OCI-LY7 (cell line): ENCODE measurements around the gene SMARCC1. TPM values are rescaled to one million over a fixed set of nuclear protein-coding genes. Genes with fewer than 3 reads are reported as not detected.
A peak's percentile ranks its signal among the peaks of the same experiment; 100 is the strongest.

Experiments
- BruUV-seq: library from RNA; stranded (reverse); fragments of 400-500 nt; replicated peaks from 2 replicates; lab custom pipeline; 2021; lab: Mats Ljungman, UMichigan
- CTCF ChIA-PET: fragments of 300-600 bp; sonication (Branson Sonifier 250); formaldehyde crosslinking; loops from one replicate; lab custom pipeline; 2022; ENCODE audit warnings: antibody characterized with exemption; ENCODE audit not compliant: unreplicated experiment; lab: Charles Lee
- POLR2A ChIA-PET: fragments of 300-600 bp; sonication (Branson Sonifier 250); formaldehyde crosslinking; loops from one replicate; lab custom pipeline; 2022; ENCODE audit warnings: antibody characterized with exemption; lab: Charles Lee
- DNase-seq: peaks from one replicate; pipeline ENCODE4 v3.0.0-alpha.2; 2015; ENCODE audit warnings: low spot score
- H2AFZ ChIP-seq: fragments of 200-600 bp; sonication (generic), shearing (Covaris generic); 2 replicates; pipeline ENCODE4 v1.6.1; 2014; ENCODE audit warnings: mild to moderate bottlenecking, antibody characterized with exemption, low read length, moderate library complexity
- H3K27ac ChIP-seq: fragments of 200-600 bp; sonication (generic); 2 replicates; pipeline ENCODE4 v1.5.1; 2014; ENCODE audit warnings: mixed run types, low read depth, mild to moderate bottlenecking, moderate library complexity, low read length, inconsistent platforms; ENCODE audit not compliant: poor library complexity, severe bottlenecking
- H3K36me3 ChIP-seq: fragments of 200-600 bp; sonication (generic); 2 replicates; pipeline ENCODE4 v1.6.1; 2014; ENCODE audit warnings: mild to moderate bottlenecking, antibody characterized with exemption, low read length, moderate library complexity, mixed read lengths; ENCODE audit not compliant: insufficient read depth
- H3K4me1 ChIP-seq: fragments of 200-600 bp; sonication (generic); 2 replicates; pipeline ENCODE4 v1.5.1; 2014; ENCODE audit warnings: mild to moderate bottlenecking, low read length; ENCODE audit not compliant: insufficient read depth, poor library complexity, severe bottlenecking
- H3K4me2 ChIP-seq: fragments of 200-600 bp; sonication (generic); 2 replicates; pipeline ENCODE4 v1.6.1; 2014; ENCODE audit warnings: mild to moderate bottlenecking, low read length
- H3K4me3 ChIP-seq: fragments of 200-600 bp; sonication (generic); 2 replicates; pipeline ENCODE4 v1.5.1; 2014; ENCODE audit warnings: mild to moderate bottlenecking, low read depth, low read length; ENCODE audit not compliant: poor library complexity, severe bottlenecking
- H3K79me2 ChIP-seq: fragments of 200-600 bp; sonication (generic); 2 replicates; pipeline ENCODE4 v1.6.1; 2016; ENCODE audit warnings: low read depth, mild to moderate bottlenecking, low read length, moderate library complexity, mixed read lengths; ENCODE audit not compliant: insufficient read depth
- H3K9me2 ChIP-seq: fragments of 200-600 bp; sonication (generic); 2 replicates; pipeline ENCODE4 v1.6.1; 2016; ENCODE audit warnings: mild to moderate bottlenecking, low read length, mixed read lengths; ENCODE audit not compliant: insufficient read depth
- H3K9me3 ChIP-seq: fragments of 200-600 bp; sonication (generic); 2 replicates; pipeline ENCODE4 v1.6.1; 2014; ENCODE audit warnings: mild to moderate bottlenecking, mixed run types, low read length, mixed read lengths
- H4K20me1 ChIP-seq: fragments of 200-600 bp; sonication (generic); 2 replicates; pipeline ENCODE4 v1.6.1; 2014; ENCODE audit warnings: mild to moderate bottlenecking, antibody characterized with exemption, low read length, moderate library complexity, mixed read lengths; ENCODE audit not compliant: insufficient read depth
- EZH2phosphoT487 ChIP-seq: fragments of 200-600 bp; sonication (generic); IDR thresholded peaks from 2 replicates; pipeline ENCODE4 v1.6.1; 2018; ENCODE audit warnings: low read depth, borderline replicate concordance, mild to moderate bottlenecking, mixed run types, antibody characterized with exemption, low read length, moderate library complexity, mixed read lengths
- intact Hi-C: fragments of 100-400 bp; cut with micrococcal nuclease; formaldehyde crosslinking; loops from one replicate; pipeline ENCODE4 v1.10.0; 2022; ENCODE audit not compliant: unreplicated experiment
- total RNA-seq, 2 experiments: library from RNA; depleted of rRNA in 1 of 2; stranded (reverse); fragments of >200 nt in 1 of 2; shearing (Covaris generic) in 1 of 2; gene quantifications; 2 replicates each; pipeline ENCODE4 v1.2.3, GENCODE V29; 2014 to 2022
- TF ChIP-seq, protein P1 (sequence below): fragments of 200-600 bp; sonication (generic); conservative IDR thresholded peaks from 2 replicates; pipeline ENCODE4 v1.5.1; 2014; ENCODE audit warnings: mild to moderate bottlenecking, antibody characterized with exemption, low read length, moderate library complexity, mixed read lengths

The SMARCC1 gene
- total RNA-seq, 2 experiments from 2014 or later = 83.2 to 176 TPM

DNA sequence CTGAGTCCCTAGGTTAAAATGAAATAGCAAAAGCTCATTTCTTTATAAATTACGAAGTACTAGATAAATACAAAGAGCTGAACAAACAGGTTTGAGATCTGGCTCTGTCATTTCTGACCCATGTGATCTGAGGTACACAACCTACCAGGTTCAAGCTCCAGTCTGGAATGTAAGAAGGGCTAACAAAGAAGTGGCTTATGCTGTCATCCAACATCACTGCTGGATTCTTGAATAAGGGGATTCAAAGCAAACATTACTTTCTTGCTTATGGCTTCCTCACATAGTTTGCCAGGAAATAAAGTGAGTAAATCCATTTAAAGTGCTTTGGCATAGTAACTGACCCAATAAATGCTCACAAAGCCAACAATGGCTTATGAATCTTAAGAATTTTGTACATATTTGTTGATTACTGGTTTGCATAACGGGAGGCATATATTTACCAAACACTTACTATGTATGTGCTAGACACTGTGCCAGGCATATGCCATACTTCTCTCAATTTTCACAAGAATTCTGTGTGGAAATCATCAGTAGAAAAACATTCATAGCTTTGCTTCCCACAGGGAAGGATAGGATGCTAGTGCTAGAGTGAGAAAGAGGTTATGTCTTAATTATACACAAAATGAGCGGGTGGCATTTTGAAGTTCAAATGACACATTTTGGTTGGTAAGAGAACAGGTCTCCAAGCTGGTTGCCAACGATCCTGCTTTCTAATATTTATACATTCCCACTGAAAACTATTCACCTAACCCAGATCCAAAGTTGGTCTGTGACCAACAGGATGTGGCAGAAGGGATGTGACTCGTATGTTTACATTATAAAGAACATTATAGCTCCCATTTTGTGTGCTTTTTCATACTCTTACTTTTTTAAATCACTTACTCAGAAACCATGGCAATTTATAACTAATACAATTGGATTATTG lies 164.3 kb downstream of the SMARCC1 start:
- Histone ChIP-seq H2AFZ (no peak overlapping the region), H3K4me2 (no peak overlapping the region), H3K4me3 (no peak overlapping the region), H3K27ac (no peak overlapping the region), H3K4me1 (peaks cover 11% of the 10 kb centered on the region), H4K20me1 (no peaks in the 10 kb centered on the region), H3K36me3 (peaks cover 96% of the 10 kb centered on the region), H3K9me3 (no peaks in the 10 kb centered on the region), H3K9me2 (no peaks in the 10 kb centered on the region), H3K79me2 (no peaks in the 10 kb centered on the region)
- intact Hi-C loops = no loop called here
- no peak for DNase-seq
- ChIA-PET CTCF (no interaction called here), POLR2A (interaction anchor here (0.5 to 2.4 kb wide), 4 partner anchors 10 to 164 kb away, joined by 3 to 10 read pairs (median 5); no protein-coding TSS in a partner anchor)
- no TSS peak for BruUV-seq
- TF ChIP-seq EZH2phosphoT487 = no peak
- TF ChIP-seq, protein P1, sequence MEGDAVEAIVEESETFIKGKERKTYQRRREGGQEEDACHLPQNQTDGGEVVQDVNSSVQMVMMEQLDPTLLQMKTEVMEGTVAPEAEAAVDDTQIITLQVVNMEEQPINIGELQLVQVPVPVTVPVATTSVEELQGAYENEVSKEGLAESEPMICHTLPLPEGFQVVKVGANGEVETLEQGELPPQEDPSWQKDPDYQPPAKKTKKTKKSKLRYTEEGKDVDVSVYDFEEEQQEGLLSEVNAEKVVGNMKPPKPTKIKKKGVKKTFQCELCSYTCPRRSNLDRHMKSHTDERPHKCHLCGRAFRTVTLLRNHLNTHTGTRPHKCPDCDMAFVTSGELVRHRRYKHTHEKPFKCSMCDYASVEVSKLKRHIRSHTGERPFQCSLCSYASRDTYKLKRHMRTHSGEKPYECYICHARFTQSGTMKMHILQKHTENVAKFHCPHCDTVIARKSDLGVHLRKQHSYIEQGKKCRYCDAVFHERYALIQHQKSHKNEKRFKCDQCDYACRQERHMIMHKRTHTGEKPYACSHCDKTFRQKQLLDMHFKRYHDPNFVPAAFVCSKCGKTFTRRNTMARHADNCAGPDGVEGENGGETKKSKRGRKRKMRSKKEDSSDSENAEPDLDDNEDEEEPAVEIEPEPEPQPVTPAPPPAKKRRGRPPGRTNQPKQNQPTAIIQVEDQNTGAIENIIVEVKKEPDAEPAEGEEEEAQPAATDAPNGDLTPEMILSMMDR = no peak

DNA sequence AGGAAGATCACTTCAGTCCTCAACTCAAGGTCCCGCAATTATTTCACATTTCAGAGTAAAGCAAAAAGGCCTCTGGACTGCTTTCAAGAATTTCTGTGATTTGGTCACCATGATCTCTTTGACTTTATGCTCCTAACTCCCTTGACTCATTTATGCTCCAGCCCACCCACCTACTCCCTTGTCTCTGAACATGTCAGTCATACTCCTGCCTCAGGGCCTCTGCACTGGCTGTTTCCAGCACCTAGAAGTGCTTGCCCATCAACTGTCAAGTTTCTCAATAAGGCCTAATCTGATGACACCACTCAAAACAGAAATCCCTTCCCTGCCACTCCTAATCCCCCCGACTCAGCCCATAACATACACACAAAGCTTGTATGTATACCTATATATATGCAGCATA lies 166.9 kb downstream of the SMARCC1 start:
- POLR2A ChIA-PET = interaction anchor here (1.1 kb wide), 1 partner anchor 168 kb away, joined by 4 read pairs; no protein-coding TSS in a partner anchor
- intact Hi-C loops = no loop called here
- Histone ChIP-seq H4K20me1 (no peaks in the 10 kb centered on the region), H3K36me3 (peaks cover 96% of the 10 kb centered on the region), H2AFZ (no peak overlapping the region), H3K9me2 (no peaks in the 10 kb centered on the region), H3K79me2 (no peaks in the 10 kb centered on the region), H3K4me3 (no peak overlapping the region), H3K4me2 (no peak overlapping the region), H3K27ac (no peak overlapping the region), H3K9me3 (no peaks in the 10 kb centered on the region), H3K4me1 (peaks cover 11% of the 10 kb centered on the region)
- TF ChIP-seq, protein P1 = no peak
- TF ChIP-seq EZH2phosphoT487 = no peak
- no TSS peak for BruUV-seq
- no peak for DNase-seq
- CTCF ChIA-PET = no interaction called here

DNA sequence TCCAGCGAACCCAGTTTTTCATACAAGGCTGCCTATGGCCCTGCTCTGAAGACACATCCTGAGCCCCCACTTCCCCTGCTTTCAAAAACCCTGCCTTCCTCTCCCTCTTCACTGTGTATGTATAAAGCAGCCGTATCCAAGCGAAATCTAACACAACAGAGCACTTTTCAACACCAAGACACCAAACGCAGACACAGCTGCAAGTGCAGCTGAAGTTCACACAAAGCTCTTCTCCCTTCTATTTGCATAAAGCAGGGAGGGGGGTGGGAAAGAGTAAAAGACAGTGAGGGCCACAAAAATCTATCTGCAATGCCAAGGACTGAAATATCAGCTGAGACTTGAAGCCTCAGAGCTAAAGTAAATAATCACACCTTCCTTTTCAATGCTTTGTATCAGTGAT lies 168.0 kb downstream of the SMARCC1 start:
- Histone ChIP-seq H3K9me2 (no peaks in the 10 kb centered on the region), H3K27ac (no peak overlapping the region), H4K20me1 (no peaks in the 10 kb centered on the region), H3K79me2 (no peaks in the 10 kb centered on the region), H3K9me3 (no peaks in the 10 kb centered on the region), H3K4me3 (no peak overlapping the region), H3K4me1 (peaks cover 11% of the 10 kb centered on the region), H3K4me2 (no peak overlapping the region), H3K36me3 (peaks cover 96% of the 10 kb centered on the region), H2AFZ (no peak overlapping the region)
- DNase-seq = peak; percentile 37
- intact Hi-C loops = no loop called here
- TF ChIP-seq EZH2phosphoT487 = no peak
- TF ChIP-seq, protein P1 = no peak
- no TSS peak for BruUV-seq
- ChIA-PET POLR2A (interaction anchor here (0.6 kb wide), 1 partner anchor 187 kb away, joined by 3 read pairs; no protein-coding TSS in a partner anchor), CTCF (no interaction called here)
